GM21423 (cell line): Measurements from ENCODE around the gene AMER3.
"Not testable (repeated sequence)": the region's sequence is repeated elsewhere in the genome, so short reads cannot be mapped to it uniquely, and the experiment has no call there.

ENCODE experiments used
- ATAC-seq: cut with Tn5 transposase; IDR thresholded peaks from one replicate; pipeline ENCODE4 v1.9.1; 2021; ENCODE audit warnings: mild to moderate bottlenecking, moderate library complexity; ENCODE audit not compliant: unreplicated experiment

Gene AMER3

GRCh38 chr2:130755256-130756052, at the start of gene AMER3:
AMER3 (plus strand) TSS chr2:130755540; CDS start chr2:130762073, 6,533 bp downstream.
- ATAC-seq, result no peak

- not testable (repeated sequence) for ATAC-seq
Measured at GRCh38 chr2:130714795-130715194, 40.5 kb upstream of the AMER3 start.

- no peak for ATAC-seq
Measured at GRCh38 chr2:130720036-130720435, 35.3 kb upstream of the AMER3 start.

GRCh38 chr2:130720528-130720927, 34.8 kb upstream of the AMER3 start:
- ATAC-seq, result no peak

GRCh38 chr2:130724455-130724854, 30.9 kb upstream of the AMER3 start:
- ATAC-seq, result no peak

- no peak for ATAC-seq
Measured at GRCh38 chr2:130726614-130727180, 28.6 kb upstream of the AMER3 start.

- ATAC-seq, result peak; percentile 95
Measured at GRCh38 chr2:130727286-130727924, 27.9 kb upstream of the AMER3 start.

GRCh38 chr2:130728007-130728454, 27.3 kb upstream of the AMER3 start:
- ATAC-seq, result no peak

GRCh38 chr2:130728549-130729316, 26.6 kb upstream of the AMER3 start, which contains the start of gene GPR148:
GPR148 (plus strand) TSS chr2:130729070; CDS start chr2:130729152, 82 bp downstream.
- ATAC-seq, result no peak

- no peak for ATAC-seq
Measured at GRCh38 chr2:130729322-130730299, 25.7 kb upstream of the AMER3 start.

- not testable (repeated sequence) for ATAC-seq
Measured at GRCh38 chr2:130732257-130732656, 23.1 kb upstream of the AMER3 start.

GRCh38 chr2:130735200-130735599, 20.1 kb upstream of the AMER3 start:
- no peak for ATAC-seq

- no peak for ATAC-seq
Measured at GRCh38 chr2:130736487-130736886, 18.9 kb upstream of the AMER3 start.

- ATAC-seq, result no peak
Measured at GRCh38 chr2:130737592-130737991, 17.7 kb upstream of the AMER3 start.

- no peak for ATAC-seq
Measured at GRCh38 chr2:130740671-130741070, 14.7 kb upstream of the AMER3 start.

- no peak for ATAC-seq
Measured at GRCh38 chr2:130743278-130743677, 12.1 kb upstream of the AMER3 start.

- ATAC-seq, result no peak
Measured at GRCh38 chr2:130744287-130745117, 10.8 kb upstream of the AMER3 start.

- ATAC-seq, result no peak
Measured at GRCh38 chr2:130749078-130749477, 6.3 kb upstream of the AMER3 start.

- no peak for ATAC-seq
Measured at GRCh38 chr2:130749641-130750040, 5.7 kb upstream of the AMER3 start.
